ENCODE results near the gene IRF3.

Gene IRF3

GRCh38 chr19:49669516-49669915 lies 3.9 kb upstream of the IRF3 start:
- no peak for DNase-seq (ENCODE audit: low spot score)

- no peak for DNase-seq (ENCODE audit: low spot score)
Measured at GRCh38 chr19:49667473-49667872, 1.8 kb upstream of the IRF3 start.

GRCh38 chr19:49666120-49666444 lies 425 bp upstream of the IRF3 start:
- no peak for DNase-seq (ENCODE audit: low spot score)

GRCh38 chr19:49665036-49665350 lies 664 bp downstream of the IRF3 start:
- DNase-seq (ENCODE audit: low spot score): no peak

GRCh38 chr19:49664171-49665035 lies 1.3 kb downstream of the IRF3 start:
- peak; percentile 92 for DNase-seq (ENCODE audit: low spot score)

- DNase-seq (ENCODE audit: low spot score): no peak
Measured at GRCh38 chr19:49663224-49663623, 2.4 kb downstream of the IRF3 start.

- no peak for DNase-seq (ENCODE audit: low spot score)
Measured at GRCh38 chr19:49662011-49662410, 3.6 kb downstream of the IRF3 start.

GRCh38 chr19:49660338-49660961 lies 5.2 kb downstream of the IRF3 start:
- DNase-seq (ENCODE audit: low spot score): no peak

GRCh38 chr19:49658566-49659442 lies 6.9 kb downstream of the IRF3 start:
- DNase-seq (ENCODE audit: low spot score): no peak

GRCh38 chr19:49658139-49658517 lies 7.5 kb downstream of the IRF3 start:
- no peak for DNase-seq (ENCODE audit: low spot score)

GRCh38 chr19:49657493-49658138 lies 8.0 kb downstream of the IRF3 start:
- DNase-seq (ENCODE audit: low spot score): no peak

- no peak for DNase-seq (ENCODE audit: low spot score)
Measured at GRCh38 chr19:49656456-49657109, 9.1 kb downstream of the IRF3 start.

GRCh38 chr19:49655570-49656455 lies 9.8 kb downstream of the IRF3 start:
- no peak for DNase-seq (ENCODE audit: low spot score)

GRCh38 chr19:49654581-49654980 lies 11.1 kb downstream of the IRF3 start:
- DNase-seq (ENCODE audit: low spot score): no peak

GRCh38 chr19:49653466-49653806 lies 12.2 kb downstream of the IRF3 start:
- DNase-seq (ENCODE audit: low spot score): no peak

GRCh38 chr19:49652551-49653465 lies 12.8 kb downstream of the IRF3 start:
- DNase-seq (ENCODE audit: low spot score): no peak

- DNase-seq (ENCODE audit: low spot score): no peak
Measured at GRCh38 chr19:49651820-49652550, 13.7 kb downstream of the IRF3 start.

- no peak for DNase-seq (ENCODE audit: low spot score)
Measured at GRCh38 chr19:49651029-49651819, 14.4 kb downstream of the IRF3 start.
